Mucosa of rectum (tissue), 2 donors: ENCODE data around the gene EFNA5.

ENCODE experiments used
- H3K27ac ChIP-seq, 2 donors: one replicate each; pipeline ENCODE4 v1.7.0; 2013; ENCODE audit warnings: inconsistent platforms in 2 of 2, low read depth in 2 of 2, low read length in 2 of 2
- H3K27me3 ChIP-seq, 2 donors: one replicate each; pipeline ENCODE4 v1.7.0; 2013; ENCODE audit warnings: low read length in 2 of 2; ENCODE audit not compliant: control insufficient read depth in 2 of 2, insufficient read depth in 2 of 2
- H3K36me3 ChIP-seq, 2 donors: one replicate each; pipeline ENCODE4 v1.7.0; 2013; ENCODE audit warnings: low read length in 2 of 2; ENCODE audit not compliant: control insufficient read depth in 2 of 2, insufficient read depth in 2 of 2
- H3K4me1 ChIP-seq, 2 donors: one replicate each; pipeline ENCODE4 v1.7.0; 2013; ENCODE audit warnings: low read length in 2 of 2, mild to moderate bottlenecking in 1 of 2; ENCODE audit not compliant: control insufficient read depth in 2 of 2, insufficient read depth in 2 of 2
- H3K4me3 ChIP-seq, 2 donors: one replicate each; pipeline ENCODE4 v1.7.0; 2013; ENCODE audit warnings: low read length in 2 of 2
- H3K9ac ChIP-seq, 2 donors: one replicate each; pipeline ENCODE4 v1.7.0; 2013; ENCODE audit warnings: low read length in 2 of 2, low read depth in 1 of 2, mild to moderate bottlenecking in 1 of 2
- H3K9me3 ChIP-seq, 2 donors: one replicate each; pipeline ENCODE4 v1.7.0; 2013; ENCODE audit warnings: low read length in 2 of 2; ENCODE audit not compliant: control insufficient read depth in 2 of 2
- donor health status: healthy.
- donor health status: Normal muscosa, but diverticular disease.

EFNA5 gene

GRCh38 chr5:107418071-107418470 lies 252.7 kb downstream of the EFNA5 start:
- Histone ChIP-seq H3K9ac (no peak overlapping the region), H3K36me3 (no peaks in the 10 kb centered on the region), H3K27ac (no peak overlapping the region), H3K9me3 (no peaks in the 10 kb centered on the region), H3K27me3 (no peaks in the 10 kb centered on the region), H3K4me1 (no peaks in the 10 kb centered on the region), H3K4me3 (no peak overlapping the region)

- H3K27ac ChIP-seq: no peak overlapping the region
- H3K36me3 ChIP-seq: no peaks in the 10 kb centered on the region
- H3K4me3 ChIP-seq: no peak overlapping the region
- no peaks in the 10 kb centered on the region for H3K4me1 ChIP-seq
- H3K27me3 ChIP-seq: no peaks in the 10 kb centered on the region
- no peak overlapping the region for H3K9ac ChIP-seq
- no peaks in the 10 kb centered on the region for H3K9me3 ChIP-seq
These were observed 255.0 kb downstream of the EFNA5 start for GRCh38 chr5:107415762-107416161.

GRCh38 chr5:107414802-107415201 lies 255.9 kb downstream of the EFNA5 start:
- no peaks in the 10 kb centered on the region for H3K4me1 ChIP-seq
- H3K27me3 ChIP-seq: no peaks in the 10 kb centered on the region
- H3K27ac ChIP-seq: no peak overlapping the region
- no peak overlapping the region for H3K4me3 ChIP-seq
- H3K9ac ChIP-seq: no peak overlapping the region
- H3K36me3 ChIP-seq: no peaks in the 10 kb centered on the region
- no peaks in the 10 kb centered on the region for H3K9me3 ChIP-seq

GRCh38 chr5:107413754-107414153 lies 257.0 kb downstream of the EFNA5 start:
- Histone ChIP-seq H3K4me3 (no peak overlapping the region), H3K4me1 (no peaks in the 10 kb centered on the region), H3K27ac (no peak overlapping the region), H3K9me3 (no peaks in the 10 kb centered on the region), H3K27me3 (no peaks in the 10 kb centered on the region), H3K36me3 (no peaks in the 10 kb centered on the region), H3K9ac (no peak overlapping the region)

- H3K9ac ChIP-seq: no peak overlapping the region
- no peaks in the 10 kb centered on the region for H3K9me3 ChIP-seq
- no peaks in the 10 kb centered on the region for H3K36me3 ChIP-seq
- no peaks in the 10 kb centered on the region for H3K27me3 ChIP-seq
- H3K4me1 ChIP-seq: no peaks in the 10 kb centered on the region
- H3K27ac ChIP-seq: no peak overlapping the region
- H3K4me3 ChIP-seq: no peak overlapping the region
These were observed 262.2 kb downstream of the EFNA5 start for GRCh38 chr5:107408564-107408963.

- H3K36me3 ChIP-seq: no peaks in the 10 kb centered on the region
- no peak overlapping the region for H3K27ac ChIP-seq
- H3K27me3 ChIP-seq: no peaks in the 10 kb centered on the region
- no peaks in the 10 kb centered on the region for H3K9me3 ChIP-seq
- no peak overlapping the region for H3K9ac ChIP-seq
- no peak overlapping the region for H3K4me3 ChIP-seq
- H3K4me1 ChIP-seq: no peaks in the 10 kb centered on the region
These were observed 262.9 kb downstream of the EFNA5 start for GRCh38 chr5:107407713-107408298.

- H3K36me3 ChIP-seq: no peaks in the 10 kb centered on the region
- H3K4me1 ChIP-seq: no peaks in the 10 kb centered on the region
- H3K27ac ChIP-seq: no peak overlapping the region
- no peak overlapping the region for H3K9ac ChIP-seq
- no peak overlapping the region for H3K4me3 ChIP-seq
- no peaks in the 10 kb centered on the region for H3K27me3 ChIP-seq
- H3K9me3 ChIP-seq: no peaks in the 10 kb centered on the region
These were observed 266.0 kb downstream of the EFNA5 start for GRCh38 chr5:107404595-107405374.

- H3K4me3 ChIP-seq: no peak overlapping the region
- H3K36me3 ChIP-seq: no peaks in the 10 kb centered on the region
- no peak overlapping the region for H3K9ac ChIP-seq
- H3K27ac ChIP-seq: no peak overlapping the region
- no peaks in the 10 kb centered on the region for H3K27me3 ChIP-seq
- no peaks in the 10 kb centered on the region for H3K4me1 ChIP-seq
- no peaks in the 10 kb centered on the region for H3K9me3 ChIP-seq
These were observed 267.3 kb downstream of the EFNA5 start for GRCh38 chr5:107403228-107403953.

- H3K27ac ChIP-seq: no peak overlapping the region
These were observed 268.1 kb downstream of the EFNA5 start for GRCh38 chr5:107402434-107403227.

More at GRCh38 chr5:107402434-107403227, 268.1 kb downstream of the EFNA5 start:
- H3K4me3 ChIP-seq: no peak overlapping the region
- H3K4me1 ChIP-seq: no peaks in the 10 kb centered on the region
- no peaks in the 10 kb centered on the region for H3K36me3 ChIP-seq
- no peak overlapping the region for H3K9ac ChIP-seq
- no peaks in the 10 kb centered on the region for H3K9me3 ChIP-seq
- no peaks in the 10 kb centered on the region for H3K27me3 ChIP-seq
